ENCODE measurements around the gene MEIS3. TPM values are rescaled to one million over a fixed set of nuclear protein-coding genes. Genes with fewer than 3 reads are reported as not detected.

MEIS3 gene
- 10 to 100 TPM in 3 of 5 donors, 1 to 10 TPM in 2; 3.1 to 18.2 (median 10.5) TPM for total RNA-seq
- 10 to 100 TPM; 11.9 to 16.7 (median 15.3) TPM for polyA plus RNA-seq
- long read RNA-seq, donor 1, partial matches to known transcripts: 0 of 4 reads
- long read RNA-seq, donor 1, other reads (novel, unspliced or antisense): 0 of 4 reads
- long read RNA-seq, donor 2, partial matches to known transcripts: 0 of 3 reads
- long read RNA-seq, donor 2, other reads (novel, unspliced or antisense): 0 of 3 reads
- long read RNA-seq, donor 3, partial matches to known transcripts: 0 of 3 reads
- long read RNA-seq, donor 3, other reads (novel, unspliced or antisense): 0 of 3 reads
- long read RNA-seq, donor 4: 0 reads
- long read RNA-seq, donor 5, partial matches to known transcripts: 0 of 5 reads
- long read RNA-seq, donor 5, other reads (novel, unspliced or antisense): 0 of 5 reads
- long read RNA-seq, donor 6, partial matches to known transcripts: 0 of 5 reads
- long read RNA-seq, donor 6, other reads (novel, unspliced or antisense): 0 of 5 reads
- long read RNA-seq, donor 7, partial matches to known transcripts: 0 of 3 reads
- long read RNA-seq, donor 7, other reads (novel, unspliced or antisense): 0 of 3 reads
- long read RNA-seq, donor 8, partial matches to known transcripts: 0 of 2 reads
- long read RNA-seq, donor 8, other reads (novel, unspliced or antisense): 0 of 2 reads
- long read RNA-seq, donor 9, partial matches to known transcripts: 0 of 1 reads
- long read RNA-seq, donor 9, other reads (novel, unspliced or antisense): 0 of 1 reads
- long read RNA-seq, donor 10: 0 reads

DNA sequence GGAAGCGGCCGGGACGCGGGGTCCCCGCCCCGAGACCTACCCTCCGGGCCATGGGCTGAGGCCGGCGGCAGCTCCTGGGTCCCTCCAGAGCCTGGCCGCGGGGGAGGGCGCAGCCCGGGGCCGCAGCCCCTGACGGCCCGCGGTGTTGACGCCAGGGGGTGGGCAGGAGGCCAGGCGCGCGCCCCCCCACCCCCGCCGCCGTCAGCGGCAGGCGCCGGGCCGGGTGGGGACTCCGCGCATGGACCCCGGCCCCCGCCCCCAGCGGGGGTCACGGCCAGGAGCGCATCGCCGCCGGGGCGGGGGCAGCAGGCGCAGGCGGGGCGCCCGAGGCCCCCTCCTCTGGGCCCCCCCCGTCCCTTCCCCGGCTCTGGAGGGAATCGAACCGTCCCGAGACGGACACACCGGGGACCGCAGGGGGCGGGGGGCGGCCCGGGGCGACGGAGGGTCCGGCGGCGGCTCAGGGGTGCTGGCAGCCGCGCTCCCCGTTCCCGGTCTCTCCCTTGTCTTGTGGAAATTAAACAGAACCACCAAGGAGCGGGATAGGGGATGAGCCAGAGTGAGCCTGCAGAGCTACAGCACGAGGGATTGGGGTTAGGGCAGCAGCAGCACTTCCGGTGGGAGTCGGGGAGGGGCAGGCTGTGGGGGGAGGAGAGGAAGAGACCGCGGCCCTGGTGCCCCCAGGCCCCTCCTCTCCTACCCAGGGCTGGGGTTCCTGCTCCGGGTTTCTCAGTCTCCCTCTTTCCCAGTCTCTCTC, at the start of gene MEIS3:
TSS of gene MEIS3 (minus strand) at position 498 of the 754 bp plus-strand sequence. CDS start at position 52, 446 bp downstream.
- Histone ChIP-seq H3K27ac (peak within 1 kb of the TSS in 1 of 5 donors; percentile 42), H3K4me3 (peak within 1 kb of the TSS; percentile 46 to 52 (median 48)), H3K36me3 (peaks cover 0 to 5% (median 2%) of the 10 kb centered on the region in 4 donors), H3K4me1 (peaks cover 7 to 40% (median 24%) of the 10 kb centered on the region in 4 donors), H3K27me3 (peaks cover 28 to 100% (median 86%) of the 10 kb centered on the region in 3 donors), H3K9me3 (no peaks in the 10 kb centered on the region)
- intact Hi-C loops (cut with DNase I; ENCODE audit: low total_unique reads): no loop called here
- WGBS, 5 donors: 1 to 2% (median 1%) methylated on average over 14 to 60 of the region's 70 CpGs
- TF ChIP-seq, protein P1, sequence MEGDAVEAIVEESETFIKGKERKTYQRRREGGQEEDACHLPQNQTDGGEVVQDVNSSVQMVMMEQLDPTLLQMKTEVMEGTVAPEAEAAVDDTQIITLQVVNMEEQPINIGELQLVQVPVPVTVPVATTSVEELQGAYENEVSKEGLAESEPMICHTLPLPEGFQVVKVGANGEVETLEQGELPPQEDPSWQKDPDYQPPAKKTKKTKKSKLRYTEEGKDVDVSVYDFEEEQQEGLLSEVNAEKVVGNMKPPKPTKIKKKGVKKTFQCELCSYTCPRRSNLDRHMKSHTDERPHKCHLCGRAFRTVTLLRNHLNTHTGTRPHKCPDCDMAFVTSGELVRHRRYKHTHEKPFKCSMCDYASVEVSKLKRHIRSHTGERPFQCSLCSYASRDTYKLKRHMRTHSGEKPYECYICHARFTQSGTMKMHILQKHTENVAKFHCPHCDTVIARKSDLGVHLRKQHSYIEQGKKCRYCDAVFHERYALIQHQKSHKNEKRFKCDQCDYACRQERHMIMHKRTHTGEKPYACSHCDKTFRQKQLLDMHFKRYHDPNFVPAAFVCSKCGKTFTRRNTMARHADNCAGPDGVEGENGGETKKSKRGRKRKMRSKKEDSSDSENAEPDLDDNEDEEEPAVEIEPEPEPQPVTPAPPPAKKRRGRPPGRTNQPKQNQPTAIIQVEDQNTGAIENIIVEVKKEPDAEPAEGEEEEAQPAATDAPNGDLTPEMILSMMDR (IDR thresholded peaks at IDR 0.05): no peak
- no peak for TF ChIP-seq POLR2A (IDR thresholded peaks at IDR 0.05)
- no peak for TF ChIP-seq POLR2AphosphoS5 (IDR thresholded peaks at IDR 0.05)
- no peak for TF ChIP-seq EP300 (IDR thresholded peaks at IDR 0.05)
- peak in 1 of 2 donors; percentile 59 for DNase-seq

DNA sequence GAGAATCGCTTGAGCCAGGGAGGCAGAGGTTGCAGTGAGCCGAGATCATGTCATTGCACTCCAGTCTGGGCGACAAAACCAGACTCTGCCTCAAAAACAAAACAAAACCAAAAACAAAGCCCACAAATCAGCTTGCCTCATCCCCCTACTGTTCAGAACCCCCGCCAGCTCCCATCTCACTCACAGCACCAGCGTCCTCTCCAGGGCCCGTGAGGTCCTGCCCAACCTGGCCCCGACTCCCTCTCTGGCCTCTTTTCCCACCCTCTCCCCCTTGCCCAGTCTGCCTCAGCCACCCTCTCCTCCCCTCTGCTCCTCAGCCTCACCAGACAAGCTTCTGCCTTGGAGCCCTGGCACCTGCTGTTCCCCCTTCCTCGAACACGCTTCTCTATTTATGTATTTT, 48.6 kb upstream of the MEIS3 start:
- Histone ChIP-seq H3K27ac (no peak overlapping the region), H3K4me1 (peaks cover 0 to 36% (median 21%) of the 10 kb centered on the region in 4 donors), H3K9me3 (no peaks in the 10 kb centered on the region), H3K27me3 (peaks cover 0 to 83% (median 56%) of the 10 kb centered on the region in 3 donors), H3K36me3 (no peaks in the 10 kb centered on the region), H3K4me3 (no peak overlapping the region)
- intact Hi-C loops (cut with DNase I; ENCODE audit: low total_unique reads): no loop called here
- TF ChIP-seq EP300 (IDR thresholded peaks at IDR 0.05) (no peak), POLR2A (IDR thresholded peaks at IDR 0.05) (no peak), POLR2AphosphoS5 (IDR thresholded peaks at IDR 0.05) (no peak)
- TF ChIP-seq, protein P1 (IDR thresholded peaks at IDR 0.05): no peak
- no peak for DNase-seq
- 41 to 52% (median 47%) methylated on average over 9 of the region's 9 CpGs for WGBS, 5 donors

DNA sequence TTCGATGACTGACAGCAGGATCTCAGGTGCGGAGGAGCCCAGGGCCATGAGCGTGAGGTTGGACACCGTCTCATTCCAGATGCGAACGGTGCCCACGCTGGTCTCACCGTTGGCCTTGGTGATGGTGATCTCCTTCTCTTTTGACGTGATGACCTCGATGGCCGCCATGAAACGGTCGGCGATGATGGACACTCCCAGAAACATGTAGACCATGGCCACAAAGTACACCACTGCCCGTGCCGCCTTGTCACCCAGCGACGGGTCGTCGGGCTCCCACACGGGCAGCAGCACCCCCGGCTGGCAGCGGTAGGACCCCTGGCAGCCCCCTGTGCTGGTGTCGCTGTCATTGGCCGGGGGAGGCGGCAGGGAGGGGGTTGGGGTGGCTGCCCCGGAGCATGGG, 46.6 kb upstream of the MEIS3 start:
- no peak overlapping the region for H3K4me3 ChIP-seq
- no peak for DNase-seq
- H3K9me3 ChIP-seq: no peaks in the 10 kb centered on the region
- 84 to 93% (median 90%) methylated on average over 17 to 27 of the region's 27 CpGs for WGBS, 5 donors
- peaks cover 0 to 18% (median 9%) of the 10 kb centered on the region in 4 donors for H3K4me1 ChIP-seq
- no peaks in the 10 kb centered on the region for H3K36me3 ChIP-seq
- TF ChIP-seq, protein P1 (IDR thresholded peaks at IDR 0.05): no peak
- TF ChIP-seq POLR2AphosphoS5 (IDR thresholded peaks at IDR 0.05) (no peak), EP300 (IDR thresholded peaks at IDR 0.05) (no peak), POLR2A (IDR thresholded peaks at IDR 0.05) (no peak)
- intact Hi-C loops (cut with DNase I; ENCODE audit: low total_unique reads): no loop called here
- H3K27ac ChIP-seq: no peak overlapping the region
- H3K27me3 ChIP-seq: peaks cover 0 to 82% (median 37%) of the 10 kb centered on the region in 3 donors
